HL-60 (cell line): ENCODE measurements around the gene PDE6C.

Experiments used
- GABPA ChIP-seq: IDR thresholded peaks from 2 replicates; pipeline ENCODE4 v1.6.1; 2012; ENCODE audit warnings: low read depth
- POLR2AphosphoS5 ChIP-seq: IDR thresholded peaks from 2 replicates; pipeline ENCODE4 v1.6.1; 2012; ENCODE audit warnings: low read depth
- SPI1 ChIP-seq: IDR thresholded peaks from 2 replicates; pipeline ENCODE4 v1.6.1; 2012; ENCODE audit warnings: low read depth, mild to moderate bottlenecking, borderline replicate concordance
- TF ChIP-seq, protein P1 (sequence below): IDR thresholded peaks from one replicate; pipeline ENCODE4 v1.5.1; 2011; ENCODE audit warnings: low read length, control low read depth, inconsistent platforms; ENCODE audit not compliant: insufficient read depth
- TF ChIP-seq, protein P2 (sequence below): IDR thresholded peaks from 2 replicates; pipeline ENCODE4 v1.6.1; 2012; ENCODE audit warnings: low read depth; ENCODE audit not compliant: insufficient replicate concordance

DNA sequence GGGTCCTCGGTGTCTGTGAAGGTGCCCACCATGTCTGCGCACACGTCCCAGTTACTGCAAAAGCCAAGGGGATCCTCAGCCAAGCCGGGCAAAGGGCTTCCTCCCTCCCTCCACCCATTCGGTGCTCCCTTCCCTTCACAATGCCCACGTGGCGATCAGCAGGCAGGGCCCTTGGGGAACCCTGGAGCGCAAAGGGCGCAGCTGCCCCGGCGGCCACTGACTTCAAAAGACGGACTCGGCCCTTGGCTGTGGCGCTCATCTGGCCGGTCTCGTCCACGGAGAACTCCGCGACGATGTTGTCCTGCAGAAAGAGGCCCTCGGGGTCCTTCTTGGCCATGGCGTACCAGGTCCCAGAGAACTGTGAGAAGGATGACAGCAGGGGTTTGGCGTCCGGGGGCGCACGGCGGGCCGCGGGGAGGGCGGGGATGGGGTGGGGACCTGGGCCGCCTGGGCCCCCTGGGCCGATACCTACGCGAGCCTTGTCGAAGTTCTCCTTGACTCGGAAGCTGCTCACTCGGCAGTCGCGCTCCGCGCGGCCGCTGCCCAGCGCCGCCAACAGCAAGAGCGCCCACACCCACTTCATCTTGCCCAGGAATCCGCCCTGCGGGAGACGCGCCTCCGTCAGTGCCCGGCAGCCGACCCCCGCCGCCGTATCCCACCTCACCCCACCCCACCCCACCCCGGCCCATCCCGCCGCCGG lies 11.7 kb upstream of the PDE6C start:
- TF ChIP-seq POLR2AphosphoS5 (no peak), SPI1 (no peak), GABPA (no peak)
- TF ChIP-seq, protein P1, sequence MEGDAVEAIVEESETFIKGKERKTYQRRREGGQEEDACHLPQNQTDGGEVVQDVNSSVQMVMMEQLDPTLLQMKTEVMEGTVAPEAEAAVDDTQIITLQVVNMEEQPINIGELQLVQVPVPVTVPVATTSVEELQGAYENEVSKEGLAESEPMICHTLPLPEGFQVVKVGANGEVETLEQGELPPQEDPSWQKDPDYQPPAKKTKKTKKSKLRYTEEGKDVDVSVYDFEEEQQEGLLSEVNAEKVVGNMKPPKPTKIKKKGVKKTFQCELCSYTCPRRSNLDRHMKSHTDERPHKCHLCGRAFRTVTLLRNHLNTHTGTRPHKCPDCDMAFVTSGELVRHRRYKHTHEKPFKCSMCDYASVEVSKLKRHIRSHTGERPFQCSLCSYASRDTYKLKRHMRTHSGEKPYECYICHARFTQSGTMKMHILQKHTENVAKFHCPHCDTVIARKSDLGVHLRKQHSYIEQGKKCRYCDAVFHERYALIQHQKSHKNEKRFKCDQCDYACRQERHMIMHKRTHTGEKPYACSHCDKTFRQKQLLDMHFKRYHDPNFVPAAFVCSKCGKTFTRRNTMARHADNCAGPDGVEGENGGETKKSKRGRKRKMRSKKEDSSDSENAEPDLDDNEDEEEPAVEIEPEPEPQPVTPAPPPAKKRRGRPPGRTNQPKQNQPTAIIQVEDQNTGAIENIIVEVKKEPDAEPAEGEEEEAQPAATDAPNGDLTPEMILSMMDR: no peak
- TF ChIP-seq, protein P2, sequence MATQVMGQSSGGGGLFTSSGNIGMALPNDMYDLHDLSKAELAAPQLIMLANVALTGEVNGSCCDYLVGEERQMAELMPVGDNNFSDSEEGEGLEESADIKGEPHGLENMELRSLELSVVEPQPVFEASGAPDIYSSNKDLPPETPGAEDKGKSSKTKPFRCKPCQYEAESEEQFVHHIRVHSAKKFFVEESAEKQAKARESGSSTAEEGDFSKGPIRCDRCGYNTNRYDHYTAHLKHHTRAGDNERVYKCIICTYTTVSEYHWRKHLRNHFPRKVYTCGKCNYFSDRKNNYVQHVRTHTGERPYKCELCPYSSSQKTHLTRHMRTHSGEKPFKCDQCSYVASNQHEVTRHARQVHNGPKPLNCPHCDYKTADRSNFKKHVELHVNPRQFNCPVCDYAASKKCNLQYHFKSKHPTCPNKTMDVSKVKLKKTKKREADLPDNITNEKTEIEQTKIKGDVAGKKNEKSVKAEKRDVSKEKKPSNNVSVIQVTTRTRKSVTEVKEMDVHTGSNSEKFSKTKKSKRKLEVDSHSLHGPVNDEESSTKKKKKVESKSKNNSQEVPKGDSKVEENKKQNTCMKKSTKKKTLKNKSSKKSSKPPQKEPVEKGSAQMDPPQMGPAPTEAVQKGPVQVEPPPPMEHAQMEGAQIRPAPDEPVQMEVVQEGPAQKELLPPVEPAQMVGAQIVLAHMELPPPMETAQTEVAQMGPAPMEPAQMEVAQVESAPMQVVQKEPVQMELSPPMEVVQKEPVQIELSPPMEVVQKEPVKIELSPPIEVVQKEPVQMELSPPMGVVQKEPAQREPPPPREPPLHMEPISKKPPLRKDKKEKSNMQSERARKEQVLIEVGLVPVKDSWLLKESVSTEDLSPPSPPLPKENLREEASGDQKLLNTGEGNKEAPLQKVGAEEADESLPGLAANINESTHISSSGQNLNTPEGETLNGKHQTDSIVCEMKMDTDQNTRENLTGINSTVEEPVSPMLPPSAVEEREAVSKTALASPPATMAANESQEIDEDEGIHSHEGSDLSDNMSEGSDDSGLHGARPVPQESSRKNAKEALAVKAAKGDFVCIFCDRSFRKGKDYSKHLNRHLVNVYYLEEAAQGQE: no peak
